GM19025 (cell line): Measurements from ENCODE around the gene CDC42EP2.
A peak's percentile ranks its signal among the peaks of the same experiment; 100 is the strongest.
"Not testable (repeated sequence)": the region's sequence is repeated elsewhere in the genome, so short reads cannot be mapped to it uniquely, and the experiment has no call there.

Experiments
- ATAC-seq: cut with Tn5 transposase; IDR thresholded peaks from one replicate; pipeline ENCODE4 v1.9.1; 2021; ENCODE audit warnings: mild to moderate bottlenecking, low read depth, moderate library complexity; ENCODE audit not compliant: unreplicated experiment

The CDC42EP2 gene

GRCh38 chr11:65317025-65317786 lies 2.5 kb downstream of the CDC42EP2 start:
- ATAC-seq = no peak

DNA sequence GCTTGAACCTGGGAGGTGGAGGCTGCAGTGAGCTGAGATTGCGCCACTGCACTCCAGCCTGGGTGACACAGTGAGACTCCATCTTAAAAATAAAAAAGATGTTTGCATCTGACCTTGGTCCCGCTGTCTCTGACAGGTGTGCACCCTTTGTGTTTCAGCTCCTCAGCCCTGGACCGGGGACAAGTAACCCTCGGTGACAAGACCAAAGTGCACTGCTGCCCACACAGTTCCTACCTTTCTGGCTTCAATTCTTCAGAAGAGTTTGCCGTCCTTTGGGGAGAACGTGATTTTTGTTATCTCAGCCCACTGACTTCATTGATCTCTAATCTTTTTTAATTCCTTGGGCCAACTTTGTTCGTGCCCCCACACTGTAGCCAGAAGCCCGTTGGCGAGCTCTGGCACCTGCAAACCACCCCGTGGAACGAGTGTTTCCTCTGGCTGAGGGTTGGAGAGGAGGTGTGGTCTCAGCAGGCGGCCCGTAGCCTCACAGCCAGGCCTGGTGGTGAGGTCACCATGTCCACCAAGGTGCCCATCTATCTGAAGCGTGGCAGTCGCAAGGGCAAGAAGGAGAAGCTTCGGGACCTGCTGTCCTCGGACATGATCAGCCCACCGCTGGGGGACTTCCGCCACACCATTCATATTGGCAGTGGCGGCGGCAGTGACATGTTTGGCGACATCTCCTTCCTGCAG lies 5.9 kb downstream of the CDC42EP2 start:
- no peak for ATAC-seq

DNA sequence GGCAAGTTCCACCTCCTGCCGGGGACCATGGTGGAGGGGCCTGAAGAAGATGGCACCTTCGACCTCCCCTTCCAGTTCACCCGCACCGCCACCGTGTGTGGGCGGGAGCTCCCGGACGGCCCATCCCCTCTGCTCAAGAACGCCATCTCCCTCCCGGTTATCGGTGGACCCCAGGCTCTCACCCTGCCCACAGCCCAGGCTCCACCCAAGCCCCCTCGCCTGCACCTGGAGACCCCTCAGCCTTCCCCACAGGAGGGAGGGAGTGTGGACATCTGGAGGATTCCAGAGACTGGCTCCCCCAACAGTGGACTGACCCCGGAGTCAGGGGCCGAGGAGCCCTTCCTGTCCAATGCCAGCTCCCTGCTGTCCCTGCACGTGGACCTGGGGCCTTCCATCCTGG lies 6.4 kb downstream of the CDC42EP2 start:
- ATAC-seq = no peak

GRCh38 chr11:65321828-65322485 lies 7.3 kb downstream of the CDC42EP2 start:
- no peak for ATAC-seq

- ATAC-seq = no peak
These were observed 9.1 kb downstream of the CDC42EP2 start for GRCh38 chr11:65323813-65324212.

DNA sequence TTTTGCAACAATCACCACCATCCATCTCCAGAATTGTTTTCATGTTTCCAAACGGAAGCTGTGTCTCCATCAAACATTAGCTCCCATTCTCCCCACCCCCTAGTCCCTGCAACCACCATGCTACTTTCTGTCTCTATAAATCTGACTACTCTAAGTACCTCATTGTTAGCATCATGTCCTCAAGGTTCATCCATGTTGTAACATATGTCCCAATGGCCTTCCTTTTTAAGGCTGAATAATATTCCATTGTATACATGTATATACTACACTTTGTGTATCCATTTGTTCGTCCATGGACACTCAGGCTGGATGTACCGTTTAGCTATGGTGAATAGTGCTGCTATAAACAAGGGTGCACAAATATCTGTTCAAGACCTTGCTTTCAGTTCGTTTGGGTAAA lies 10.8 kb downstream of the CDC42EP2 start:
- no peak for ATAC-seq

DNA sequence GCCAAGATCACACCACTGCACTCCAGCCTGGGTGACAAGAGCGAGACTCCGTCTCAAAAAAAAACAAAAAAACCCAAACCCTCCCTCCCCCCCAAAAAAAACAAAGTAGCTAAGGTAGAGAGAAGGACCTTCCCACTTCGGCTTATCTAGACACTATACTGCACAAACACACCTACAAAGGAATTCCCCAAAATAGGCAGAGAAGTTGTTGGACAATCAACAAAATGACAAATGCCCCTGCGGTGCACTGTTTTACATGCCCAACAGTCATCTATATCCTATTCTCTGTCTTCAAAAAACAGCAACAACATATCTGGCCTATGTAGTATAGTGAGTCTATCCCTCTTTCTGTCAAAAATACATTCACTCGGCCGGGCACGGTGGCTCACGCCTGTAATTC lies 12.4 kb downstream of the CDC42EP2 start:
- ATAC-seq = no peak

GRCh38 chr11:65329478-65329877 lies 14.8 kb downstream of the CDC42EP2 start:
- ATAC-seq = no peak

DNA sequence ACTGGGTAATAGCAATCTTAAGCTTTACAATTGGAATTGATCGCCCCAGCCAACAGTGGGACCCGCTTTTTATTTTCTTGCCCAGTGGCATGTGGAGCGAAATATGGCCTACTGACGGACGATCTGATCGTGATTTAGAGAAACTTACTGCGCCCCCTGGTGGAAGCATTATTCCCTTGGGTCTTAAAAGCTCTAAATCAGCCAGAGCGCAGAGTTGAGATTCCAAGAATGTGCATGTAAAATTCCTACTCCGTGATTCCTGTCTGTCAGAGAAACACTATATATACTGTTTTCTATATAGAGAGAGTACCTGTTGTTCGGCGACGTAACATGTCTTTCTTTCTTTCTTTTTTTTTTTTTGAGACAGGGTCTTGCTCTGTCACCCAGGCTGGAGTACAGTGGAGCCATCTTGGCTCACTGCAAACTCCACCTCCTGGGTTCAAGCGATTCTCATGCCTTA lies 15.3 kb downstream of the CDC42EP2 start:
- ATAC-seq = no peak

GRCh38 chr11:65330544-65330943 lies 15.9 kb downstream of the CDC42EP2 start:
- ATAC-seq = no peak

GRCh38 chr11:65332591-65332990 lies 17.9 kb downstream of the CDC42EP2 start:
- not testable (repeated sequence) for ATAC-seq

DNA sequence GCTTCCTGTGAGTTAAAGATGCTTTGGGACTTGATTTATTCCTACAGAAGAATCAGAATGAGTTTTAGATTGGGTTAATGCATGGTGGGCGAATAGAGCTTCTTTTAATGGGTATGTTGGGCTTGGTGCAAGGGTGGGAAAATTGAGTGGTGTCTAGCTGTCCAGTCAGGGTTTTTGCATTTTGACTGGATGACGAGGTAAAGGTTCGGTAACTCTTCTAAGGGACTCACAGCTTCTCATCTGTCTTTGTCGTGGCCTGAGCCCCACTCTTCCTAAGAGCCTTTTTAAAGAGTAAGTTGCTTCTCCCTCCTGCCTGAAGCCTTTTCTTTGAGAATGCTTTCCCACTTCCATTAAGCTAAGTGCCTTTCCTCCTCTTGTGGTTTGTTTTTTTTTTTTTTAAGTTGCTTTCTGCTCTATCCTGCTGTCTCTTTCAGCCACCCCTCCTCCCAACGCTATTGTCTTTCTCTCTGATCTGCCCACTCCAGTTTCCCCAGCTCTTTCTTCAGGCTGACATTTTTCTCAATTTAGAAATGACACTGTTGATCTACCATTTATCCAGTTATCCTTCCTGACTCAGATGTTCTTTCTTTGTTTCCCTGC lies 20.1 kb downstream of the CDC42EP2 start:
- ATAC-seq = no peak

GRCh38 chr11:65338676-65339075 lies 24.0 kb downstream of the CDC42EP2 start:
- no peak for ATAC-seq

GRCh38 chr11:65340226-65340625 lies 25.6 kb downstream of the CDC42EP2 start:
- ATAC-seq = no peak

GRCh38 chr11:65341856-65342255 lies 27.2 kb downstream of the CDC42EP2 start:
- ATAC-seq = no peak

DNA sequence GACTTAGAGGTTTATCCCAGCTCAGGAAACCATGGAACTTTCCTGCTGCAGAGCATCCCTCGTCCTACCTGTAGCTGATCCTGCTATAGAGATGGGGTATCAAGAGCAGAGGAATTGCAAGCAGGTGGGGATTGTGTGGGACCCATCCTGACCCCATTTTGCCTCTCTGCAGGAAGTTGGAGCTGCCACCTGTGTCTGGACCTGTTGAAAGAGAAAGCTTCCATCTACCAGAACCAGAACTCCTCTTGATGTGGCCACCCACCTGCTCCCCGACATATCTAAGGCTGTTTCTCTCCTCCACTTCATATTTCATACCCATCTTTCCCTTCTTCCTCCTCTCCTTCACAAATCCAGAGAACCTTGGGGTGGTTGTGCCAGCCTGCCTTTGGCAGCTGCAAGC lies 36.8 kb downstream of the CDC42EP2 start:
- ATAC-seq = no peak

GRCh38 chr11:65352783-65353182 lies 38.1 kb downstream of the CDC42EP2 start:
- no peak for ATAC-seq

DNA sequence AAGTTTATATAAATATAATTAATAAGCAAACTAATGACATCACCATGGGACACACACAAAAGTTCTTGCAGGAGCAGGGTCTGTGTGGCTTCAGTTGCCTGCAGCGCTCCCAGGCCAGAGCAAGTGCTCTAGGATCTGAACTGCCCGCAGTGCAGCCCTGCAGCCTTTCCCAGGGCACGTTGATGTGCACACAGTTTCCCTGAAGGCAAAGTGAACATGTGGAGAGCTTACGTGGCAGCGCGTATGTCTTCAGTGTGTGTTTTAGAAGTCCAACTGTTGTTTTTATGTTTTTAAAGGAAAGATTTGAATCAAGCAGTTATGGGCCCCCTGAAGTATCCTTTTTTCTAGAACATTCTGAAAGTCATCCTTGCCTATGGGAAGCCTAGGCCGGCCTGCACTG lies 38.7 kb downstream of the CDC42EP2 start:
- no peak for ATAC-seq

- no peak for ATAC-seq
These were observed 39.2 kb downstream of the CDC42EP2 start for GRCh38 chr11:65353900-65354264.

- peak; percentile 89 for ATAC-seq
These were observed 39.8 kb downstream of the CDC42EP2 start, which contains the start of gene TIGD3 for GRCh38 chr11:65354265-65355012. TIGD3 (plus strand) TSS chr11:65354751; CDS start chr11:65355809, 1,058 bp downstream.
